GM23248 (cell line): ENCODE data around the gene GRIN2C. TPM values are rescaled to one million over a fixed set of nuclear protein-coding genes. Genes with fewer than 3 reads are reported as not detected.
A peak's percentile ranks its signal among the peaks of the same experiment; 100 is the strongest.

Experiments
- DNase-seq: peaks from one replicate; pipeline ENCODE4 v3.0.0-alpha.2; 2015
- H2AFZ ChIP-seq: fragments of 200-600 bp; sonication (generic); 2 replicates; pipeline ENCODE4 v1.6.1; 2016; ENCODE audit warnings: antibody characterized with exemption
- H3F3A ChIP-seq: fragments of 200-600 bp; sonication (generic); 2 replicates; pipeline ENCODE4 v1.6.1; 2016; ENCODE audit warnings: mild to moderate bottlenecking, antibody characterized with exemption, mixed run types; ENCODE audit not compliant: insufficient read depth
- H3K27ac ChIP-seq: fragments of 200-600 bp; sonication (generic); 2 replicates; pipeline ENCODE4 v1.5.1; 2016; ENCODE audit warnings: mild to moderate bottlenecking
- H3K27me3 ChIP-seq: fragments of 200-600 bp; sonication (generic); replicated peaks from 2 replicates; pipeline ENCODE4 v1.6.1; 2016; ENCODE audit warnings: mild to moderate bottlenecking; ENCODE audit not compliant: insufficient read depth
- H3K36me3 ChIP-seq: fragments of 200-600 bp; sonication (generic); 2 replicates; pipeline ENCODE4 v1.6.1; 2016; ENCODE audit warnings: low read depth, mild to moderate bottlenecking
- H3K4me1 ChIP-seq: fragments of 200-600 bp; sonication (generic); 2 replicates; pipeline ENCODE4 v1.6.1; 2016; ENCODE audit warnings: mild to moderate bottlenecking; ENCODE audit not compliant: insufficient read depth
- H3K4me2 ChIP-seq: fragments of 200-600 bp; sonication (generic); one replicate; pipeline ENCODE4 v1.6.1; 2016; ENCODE audit warnings: mild to moderate bottlenecking; ENCODE audit not compliant: unreplicated experiment
- H3K4me3 ChIP-seq: fragments of 200-600 bp; sonication (generic); 2 replicates; pipeline ENCODE4 v1.5.1; 2016; ENCODE audit warnings: mild to moderate bottlenecking
- H3K79me2 ChIP-seq: fragments of 200-600 bp; sonication (generic); 2 replicates; pipeline ENCODE4 v1.6.1; 2016; ENCODE audit warnings: mild to moderate bottlenecking; ENCODE audit not compliant: insufficient read depth
- H3K9ac ChIP-seq: fragments of 200-600 bp; sonication (generic); 2 replicates; pipeline ENCODE4 v1.6.1; 2016; ENCODE audit warnings: mild to moderate bottlenecking
- H3K9me2 ChIP-seq: fragments of 200-600 bp; sonication (generic); 2 replicates; pipeline ENCODE4 v1.6.1; 2016; ENCODE audit warnings: mixed run types, mild to moderate bottlenecking, moderate library complexity; ENCODE audit not compliant: insufficient read depth
- H3K9me3 ChIP-seq: fragments of 200-600 bp; sonication (generic); one replicate; pipeline ENCODE4 v1.6.1; 2017; ENCODE audit warnings: low read depth
- H4K20me1 ChIP-seq: fragments of 200-600 bp; sonication (generic); 2 replicates; pipeline ENCODE4 v1.6.0; 2016; ENCODE audit not compliant: insufficient read depth
- EZH2 ChIP-seq: fragments of 200-600 bp; sonication (generic); IDR thresholded peaks from 2 replicates; pipeline ENCODE4 v1.6.1; 2018; ENCODE audit warnings: antibody characterized with exemption, mild to moderate bottlenecking; ENCODE audit not compliant: insufficient read depth, poor library complexity, severe bottlenecking
- EZH2phosphoT487 ChIP-seq: fragments of 200-600 bp; sonication (generic); IDR thresholded peaks from 2 replicates; pipeline ENCODE4 v1.6.1; 2018; ENCODE audit warnings: antibody characterized with exemption, moderate library complexity, mild to moderate bottlenecking, low read depth; ENCODE audit not compliant: insufficient read depth
- WGBS, 2 experiments: methylation state at CpG; one replicate each; pipeline ENCODE4 v1.1.6; 2015 to 2017; ENCODE audit warnings: low lambda C conversion rate in 2 of 2, low coverage in 1 of 2; ENCODE audit errors: missing lambda C conversion rate in 2 of 2; 5-methylcytosine and 5-hydroxymethylcytosine counted together
- in situ Hi-C: fragments of 300-500 bp; cut with MboI; formaldehyde crosslinking; loops from 2 replicates; pipeline ENCODE4 v1.15.0; 2020
- polyA plus RNA-seq: library from polyadenylated mRNA; unstranded; fragments of >200 nt; fragmentation: Nextera tagmentation; extraction: Ambion mirVana; gene quantifications from 2 replicates; pipeline ENCODE4 v1.2.1, GENCODE V29; 2016
- total RNA-seq: library from RNA; depleted of rRNA; stranded (reverse); fragments of >200 nt; shearing (Covaris generic); gene quantifications from 2 replicates; pipeline ENCODE4 v1.2.3, GENCODE V29; 2014

GRIN2C gene
- total and polyA plus RNA-seq, 2 experiments from 2014 or later: not detected

DNA sequence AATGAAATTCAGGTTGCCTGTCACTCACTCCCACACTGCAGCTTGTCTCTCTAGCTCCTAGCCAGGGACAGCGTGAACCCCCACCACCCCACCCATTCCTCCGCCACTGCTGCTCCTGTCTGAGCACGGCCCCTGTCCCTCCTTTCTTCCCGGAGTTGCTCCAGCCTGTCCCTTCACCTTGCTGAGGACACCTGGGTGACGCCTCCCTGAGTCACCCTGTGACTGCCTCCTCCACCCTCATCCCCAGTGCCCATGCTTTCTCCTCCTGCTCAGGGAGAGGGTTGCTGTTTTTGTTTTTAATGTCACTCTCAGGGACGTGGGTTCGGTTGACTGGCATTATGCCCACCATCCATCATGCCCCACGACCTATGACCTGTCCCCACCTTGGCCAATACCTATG lies 57.8 kb downstream of the GRIN2C start:
- 78% methylated on average over 6 to 8 of the region's 8 CpGs for WGBS, 2 experiments
- TF ChIP-seq EZH2 (no peak), EZH2phosphoT487 (no peak)
- in situ Hi-C loops: no loop called here

GRCh38 chr17:74800531-74800930 lies 59.2 kb downstream of the GRIN2C start:
- no peaks in the 10 kb centered on the region for H4K20me1 ChIP-seq
- 86 to 87% methylated on average over 7 of the region's 7 CpGs for WGBS, 2 experiments
- no peak for TF ChIP-seq EZH2phosphoT487
- TF ChIP-seq EZH2: no peak
- H3K27me3 ChIP-seq: no peaks in the 10 kb centered on the region
- no peak overlapping the region for H2AFZ ChIP-seq
- H3K36me3 ChIP-seq: no peaks in the 10 kb centered on the region
- H3K4me2 ChIP-seq: no peak overlapping the region
- no peaks in the 10 kb centered on the region for H3K9me3 ChIP-seq
- peaks cover 7% of the 10 kb centered on the region for H3K4me1 ChIP-seq
- no peaks in the 10 kb centered on the region for H3K9me2 ChIP-seq
- no peak overlapping the region for H3K4me3 ChIP-seq
- in situ Hi-C loops: no loop called here
- DNase-seq: no peak
- no peak overlapping the region for H3K9ac ChIP-seq
- H3F3A ChIP-seq: peaks cover 5% of the 10 kb centered on the region; the same call in 1 of the 2 replicates
- no peak overlapping the region for H3K27ac ChIP-seq
- no peaks in the 10 kb centered on the region for H3K79me2 ChIP-seq

More for the DNA sequence above, 57.8 kb downstream of the GRIN2C start:
- H3K27me3 ChIP-seq: no peaks in the 10 kb centered on the region
- H3F3A ChIP-seq: peaks cover 5% of the 10 kb centered on the region; the same call in 1 of the 2 replicates
- H3K9me2 ChIP-seq: no peaks in the 10 kb centered on the region
- H3K27ac ChIP-seq: no peak overlapping the region
- no peak overlapping the region for H3K4me3 ChIP-seq
- no peak overlapping the region for H2AFZ ChIP-seq
- no peaks in the 10 kb centered on the region for H3K36me3 ChIP-seq
- no peak overlapping the region for H3K4me2 ChIP-seq
- no peaks in the 10 kb centered on the region for H4K20me1 ChIP-seq
- H3K4me1 ChIP-seq: peaks cover 7% of the 10 kb centered on the region
- no peak overlapping the region for H3K9ac ChIP-seq
- H3K9me3 ChIP-seq: no peaks in the 10 kb centered on the region
- no peaks in the 10 kb centered on the region for H3K79me2 ChIP-seq
- no peak for DNase-seq

DNA sequence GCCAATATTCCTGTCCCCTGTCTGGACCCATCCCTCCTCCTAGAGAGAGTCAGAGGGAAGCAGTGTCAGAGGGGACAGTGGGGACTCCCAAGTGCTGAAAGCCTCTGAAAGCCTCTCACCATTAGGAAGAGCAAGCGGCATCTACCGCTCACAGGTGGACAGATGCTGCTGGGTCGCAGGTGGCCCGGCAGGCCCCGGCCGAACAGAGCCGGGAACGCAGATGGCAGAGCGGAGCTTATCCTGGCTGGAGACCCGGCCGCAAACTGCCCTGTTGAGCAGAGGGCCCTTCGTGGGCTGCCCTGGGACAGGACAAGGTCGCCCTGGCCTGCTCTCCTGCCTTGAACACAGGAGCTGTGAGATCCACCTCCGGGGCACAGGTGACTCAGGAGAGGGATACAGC lies 60.6 kb downstream of the GRIN2C start:
- in situ Hi-C loops: no loop called here
- H2AFZ ChIP-seq: no peak overlapping the region
- no peaks in the 10 kb centered on the region for H3K9me3 ChIP-seq
- H4K20me1 ChIP-seq: no peaks in the 10 kb centered on the region
- DNase-seq: no peak
- H3K4me1 ChIP-seq: peaks cover 7% of the 10 kb centered on the region
- no peak overlapping the region for H3K4me2 ChIP-seq
- TF ChIP-seq EZH2 (no peak), EZH2phosphoT487 (no peak)
- WGBS, 2 experiments: 96 to 98% methylated on average over 12 to 13 of the region's 14 CpGs
- peaks cover 5% of the 10 kb centered on the region; the same call in 1 of the 2 replicates for H3F3A ChIP-seq
- H3K9me2 ChIP-seq: no peaks in the 10 kb centered on the region
- no peaks in the 10 kb centered on the region for H3K36me3 ChIP-seq
- no peak overlapping the region for H3K4me3 ChIP-seq
- no peak overlapping the region for H3K9ac ChIP-seq
- H3K27ac ChIP-seq: no peak overlapping the region
- H3K79me2 ChIP-seq: no peaks in the 10 kb centered on the region
- H3K27me3 ChIP-seq: no peaks in the 10 kb centered on the region

- peak; percentile 48 for DNase-seq
- no peak overlapping the region for H2AFZ ChIP-seq
- H3K9me3 ChIP-seq: no peaks in the 10 kb centered on the region
- no peaks in the 10 kb centered on the region for H3K9me2 ChIP-seq
- H3K4me2 ChIP-seq: no peak overlapping the region
- no peaks in the 10 kb centered on the region for H3K79me2 ChIP-seq
- peak overlapping the region; percentile 12; the same call in 1 of the 2 replicates for H3K27ac ChIP-seq
- H3K27me3 ChIP-seq: no peaks in the 10 kb centered on the region
- no peak for TF ChIP-seq EZH2
- no peak for TF ChIP-seq EZH2phosphoT487
- no peaks in the 10 kb centered on the region for H4K20me1 ChIP-seq
- H3F3A ChIP-seq: peaks cover 5% of the 10 kb centered on the region; the same call in 1 of the 2 replicates
- no peaks in the 10 kb centered on the region for H3K36me3 ChIP-seq
- H3K4me3 ChIP-seq: no peak overlapping the region
- 43 to 55% methylated on average over 8 of the region's 8 CpGs for WGBS, 2 experiments
- peaks cover 7% of the 10 kb centered on the region for H3K4me1 ChIP-seq
- no peak overlapping the region for H3K9ac ChIP-seq
- in situ Hi-C loops: no loop called here
Observed at GRCh38 chr17:74798239-74798707, 61.4 kb downstream of the GRIN2C start.

DNA sequence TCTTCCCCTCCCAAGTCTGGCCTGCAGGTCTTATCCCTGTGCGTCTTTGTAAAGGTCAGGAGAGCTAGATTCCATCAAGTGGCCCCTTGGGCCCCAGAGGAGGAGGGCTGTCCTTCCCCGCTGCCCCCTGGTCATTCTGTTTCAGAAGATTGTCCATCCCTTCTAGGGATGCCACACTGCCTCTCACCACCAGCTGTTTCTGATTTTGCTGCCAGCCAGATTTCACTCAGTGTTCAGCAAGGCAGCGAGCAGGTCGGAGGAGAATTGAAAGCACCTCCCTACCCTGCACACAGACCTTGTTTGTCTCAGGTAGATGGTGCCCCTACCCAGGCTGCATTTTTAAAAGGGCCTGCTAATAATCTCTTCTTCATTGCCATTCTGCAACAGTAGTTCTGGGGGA lies 61.9 kb downstream of the GRIN2C start:
- in situ Hi-C loops: no loop called here
- H2AFZ ChIP-seq: no peak overlapping the region
- H3K4me3 ChIP-seq: no peak overlapping the region
- WGBS, 2 experiments: 82 to 87% methylated on average over 4 of the region's 4 CpGs
- TF ChIP-seq EZH2phosphoT487: no peak
- TF ChIP-seq EZH2: no peak
- no peaks in the 10 kb centered on the region for H3K27me3 ChIP-seq
- no peak overlapping the region for H3K4me2 ChIP-seq
- no peaks in the 10 kb centered on the region for H3K36me3 ChIP-seq
- H3F3A ChIP-seq: peaks cover 5% of the 10 kb centered on the region; the same call in 1 of the 2 replicates
- peak overlapping the region; percentile 12; the same call in 1 of the 2 replicates for H3K27ac ChIP-seq
- H3K9me3 ChIP-seq: no peaks in the 10 kb centered on the region
- H3K9ac ChIP-seq: no peak overlapping the region
- H3K4me1 ChIP-seq: peaks cover 7% of the 10 kb centered on the region
- H3K9me2 ChIP-seq: no peaks in the 10 kb centered on the region
- no peaks in the 10 kb centered on the region for H4K20me1 ChIP-seq
- DNase-seq: no peak
- no peaks in the 10 kb centered on the region for H3K79me2 ChIP-seq
